Measurements from ENCODE around the gene ROBO4. TPM values are rescaled to one million over a fixed set of nuclear protein-coding genes. Genes with fewer than 3 reads are reported as not detected.

The ROBO4 gene
- total and polyA plus RNA-seq, 9 of the 15 experiments (the other 6 are each of a cell fraction or from before 2014, with no cell fraction given): not detected

DNA sequence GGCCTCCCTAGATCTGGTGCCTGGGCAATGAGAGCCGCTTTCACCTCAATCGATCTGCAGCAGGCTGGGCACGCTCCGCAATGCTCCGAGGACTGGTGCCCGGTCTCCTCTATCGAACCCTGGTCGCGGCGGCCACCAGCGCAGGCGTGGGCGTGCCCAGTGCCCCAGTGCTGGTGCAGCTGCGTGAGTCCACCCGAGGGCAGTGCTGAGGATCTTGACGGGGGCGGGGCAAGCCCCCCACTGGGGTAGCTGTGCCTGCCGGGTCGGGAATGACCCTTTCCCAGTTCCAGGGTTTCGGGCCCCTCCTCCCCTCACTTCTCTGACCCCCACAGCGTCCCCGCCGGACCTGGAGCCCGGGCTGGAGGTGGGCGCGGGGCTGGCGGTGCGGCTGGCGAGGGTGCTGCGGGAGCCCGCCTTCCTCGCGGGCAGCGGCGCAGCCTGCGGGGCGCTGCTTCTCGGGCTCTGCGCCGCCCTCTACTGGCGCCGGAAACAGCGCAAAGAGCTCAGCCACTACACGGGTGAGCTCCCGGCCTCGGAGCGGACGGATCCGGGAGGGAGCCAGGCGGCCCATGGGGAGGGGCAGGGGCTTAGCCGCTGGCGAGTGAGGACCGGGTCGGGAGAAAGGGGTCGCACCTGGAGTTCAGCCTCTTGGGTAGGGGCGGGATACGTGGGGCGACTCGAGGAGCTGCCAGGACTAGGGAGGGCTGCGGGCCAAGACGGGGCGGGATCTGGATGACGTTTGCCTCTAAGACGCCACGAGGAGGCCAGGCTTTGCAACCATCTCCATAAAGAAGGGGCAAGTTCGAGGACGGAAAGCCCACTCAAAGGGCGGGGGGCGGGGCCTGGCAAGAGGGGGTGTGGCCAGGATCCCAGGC, 21.5 kb downstream of the ROBO4 start (continued):
- TF ChIP-seq MYNN (IDR thresholded peaks at IDR 0.05) (no peak), MYNN (CRISPR knock-in tag; IDR thresholded peaks at IDR 0.05) (no peak), FIP1L1 (IDR thresholded peaks at IDR 0.05; ENCODE audit: low read depth, low read length, poor library complexity, severe bottlenecking) (peak; percentile 74), ZBTB8A (IDR thresholded peaks at IDR 0.05; ENCODE audit: partially characterized antibody) (no peak), ZNF830 (CRISPR knock-in tag; IDR thresholded peaks at IDR 0.05) (no peak), MXI1 (IDR thresholded peaks at IDR 0.05; ENCODE audit: low read depth, low read length) (no peak), CHD2 (IDR thresholded peaks at IDR 0.05; ENCODE audit: low read depth, low read length) (peak; percentile 5; the same call in 1 of the 2 replicates), NONO (IDR thresholded peaks at IDR 0.05; ENCODE audit: low read depth in 2 of 2, low read length in 1 of 2) (peak in 1 of 2 experiments; percentile 12; a peak in 1 of 4 replicates), POLR2B (IDR thresholded peaks at IDR 0.05; ENCODE audit: low read depth, partially characterized antibody) (peak; percentile 56), SIN3A (IDR thresholded peaks at IDR 0.05; ENCODE audit: borderline replicate concordance in 2 of 2, control insufficient read depth in 1 of 2, low read depth in 2 of 2, low read length in 2 of 2) (no peak), ZNF146 (CRISPR knock-in tag; IDR thresholded peaks at IDR 0.05; ENCODE audit: unreplicated experiment) (no peak), MTF1 (CRISPR knock-in tag; IDR thresholded peaks at IDR 0.05; ENCODE audit: borderline replicate concordance) (no peak), RBM25 (IDR thresholded peaks at IDR 0.05; ENCODE audit: low read depth, low read length, severe bottlenecking) (no peak), TRIM24 (IDR thresholded peaks at IDR 0.05) (0 out of 4 replicates have a peak, but pooled peaks of 1 of the 2 experiments have one; percentile 43), ZNF224 (CRISPR knock-in tag; IDR thresholded peaks at IDR 0.05) (no peak), KLF1 (tag; IDR thresholded peaks at IDR 0.05) (no peak)
- TF ChIP-seq, protein P1, sequence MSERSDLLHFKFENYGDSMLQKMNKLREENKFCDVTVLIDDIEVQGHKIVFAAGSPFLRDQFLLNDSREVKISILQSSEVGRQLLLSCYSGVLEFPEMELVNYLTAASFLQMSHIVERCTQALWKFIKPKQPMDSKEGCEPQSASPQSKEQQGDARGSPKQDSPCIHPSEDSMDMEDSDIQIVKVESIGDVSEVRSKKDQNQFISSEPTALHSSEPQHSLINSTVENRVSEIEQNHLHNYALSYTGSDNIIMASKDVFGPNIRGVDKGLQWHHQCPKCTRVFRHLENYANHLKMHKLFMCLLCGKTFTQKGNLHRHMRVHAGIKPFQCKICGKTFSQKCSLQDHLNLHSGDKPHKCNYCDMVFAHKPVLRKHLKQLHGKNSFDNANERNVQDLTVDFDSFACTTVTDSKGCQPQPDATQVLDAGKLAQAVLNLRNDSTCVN (CRISPR knock-in tag; IDR thresholded peaks at IDR 0.05): no peak
- TF ChIP-seq, protein P2, sequence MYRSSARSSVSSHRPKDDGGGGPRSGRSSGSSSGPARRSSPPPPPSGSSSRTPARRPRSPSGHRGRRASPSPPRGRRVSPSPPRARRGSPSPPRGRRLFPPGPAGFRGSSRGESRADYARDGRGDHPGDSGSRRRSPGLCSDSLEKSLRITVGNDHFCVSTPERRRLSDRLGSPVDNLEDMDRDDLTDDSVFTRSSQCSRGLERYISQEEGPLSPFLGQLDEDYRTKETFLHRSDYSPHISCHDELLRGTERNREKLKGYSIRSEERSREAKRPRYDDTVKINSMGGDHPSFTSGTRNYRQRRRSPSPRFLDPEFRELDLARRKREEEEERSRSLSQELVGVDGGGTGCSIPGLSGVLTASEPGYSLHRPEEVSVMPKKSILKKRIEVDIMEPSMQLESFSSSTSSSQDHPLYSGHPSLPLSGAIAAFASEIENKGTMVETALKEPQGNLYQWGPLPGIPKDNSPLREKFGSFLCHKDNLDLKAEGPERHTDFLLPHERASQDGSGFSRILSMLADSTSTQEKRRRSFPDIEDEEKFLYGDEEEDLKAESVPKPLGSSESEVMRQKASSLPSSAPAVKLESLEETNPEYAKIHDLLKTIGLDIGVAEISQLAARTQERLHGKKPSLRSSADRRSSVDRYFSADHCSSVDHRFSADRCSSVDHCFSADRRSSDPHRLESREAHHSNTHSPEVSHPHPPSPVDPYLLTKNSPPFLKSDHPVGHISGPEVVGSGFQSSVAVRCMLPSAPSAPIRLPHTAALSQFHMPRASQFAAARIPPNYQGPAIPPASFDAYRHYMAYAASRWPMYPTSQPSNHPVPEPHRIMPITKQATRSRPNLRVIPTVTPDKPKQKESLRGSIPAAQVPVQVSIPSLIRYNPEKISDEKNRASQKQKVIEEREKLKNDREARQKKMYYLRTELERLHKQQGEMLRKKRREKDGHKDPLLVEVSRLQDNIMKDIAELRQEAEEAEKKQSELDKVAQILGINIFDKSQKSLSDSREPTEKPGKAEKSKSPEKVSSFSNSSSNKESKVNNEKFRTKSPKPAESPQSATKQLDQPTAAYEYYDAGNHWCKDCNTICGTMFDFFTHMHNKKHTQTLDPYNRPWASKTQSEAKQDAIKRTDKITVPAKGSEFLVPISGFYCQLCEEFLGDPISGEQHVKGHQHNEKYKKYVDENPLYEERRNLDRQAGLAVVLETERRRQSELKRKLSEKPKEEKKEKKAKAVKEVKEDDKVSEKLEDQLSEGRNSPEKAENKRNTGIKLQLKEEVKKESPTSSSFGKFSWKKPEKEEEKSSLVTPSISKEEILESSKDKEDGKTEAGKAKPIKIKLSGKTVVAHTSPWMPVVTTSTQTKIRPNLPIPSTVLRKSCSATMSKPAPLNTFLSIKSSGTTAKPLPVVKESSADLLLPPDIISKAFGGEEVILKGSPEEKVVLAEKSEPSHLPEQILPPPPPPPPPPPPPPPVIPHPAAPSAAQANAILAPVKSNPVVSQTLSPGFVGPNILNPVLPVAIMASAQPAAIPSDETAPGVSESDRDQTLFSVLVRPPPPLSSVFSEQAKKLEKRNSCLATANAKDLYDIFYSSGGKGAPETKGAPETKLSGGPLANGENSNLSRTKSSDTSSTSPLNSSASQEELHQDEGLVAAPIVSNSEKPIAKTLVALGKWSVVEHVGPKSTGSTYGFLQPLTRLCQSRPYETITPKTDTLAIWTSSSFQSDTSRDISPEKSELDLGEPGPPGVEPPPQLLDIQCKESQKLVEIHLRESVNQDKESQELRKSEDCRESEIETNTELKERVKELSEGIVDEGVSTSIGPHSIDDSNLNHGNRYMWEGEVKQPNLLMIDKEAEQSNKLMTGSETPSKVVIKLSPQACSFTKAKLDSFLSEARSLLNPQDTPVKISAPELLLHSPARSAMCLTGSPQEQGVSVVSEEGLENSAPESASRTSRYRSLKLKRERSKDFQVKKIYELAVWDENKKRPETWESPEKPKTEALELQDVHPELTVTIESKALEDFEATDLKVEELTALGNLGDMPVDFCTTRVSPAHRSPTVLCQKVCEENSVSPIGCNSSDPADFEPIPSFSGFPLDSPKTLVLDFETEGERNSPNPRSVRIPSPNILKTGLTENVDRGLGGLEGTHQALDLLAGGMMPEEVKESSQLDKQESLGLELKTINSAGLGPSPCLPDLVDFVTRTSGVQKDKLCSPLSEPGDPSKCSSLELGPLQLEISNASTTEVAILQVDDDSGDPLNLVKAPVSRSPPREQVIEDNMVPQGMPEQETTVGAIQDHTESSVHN (IDR thresholded peaks at IDR 0.05; ENCODE audit: borderline replicate concordance in 1 of 2, low read depth in 1 of 2): no peak

All from K562 (cell line).